ENCODE measurements around the gene DSC3.

GRCh38 chr18:31050635-31051034, 8.1 kb upstream of the DSC3 start:
- no peak for TF ChIP-seq CTCF (IDR thresholded peaks at IDR 0.05; ENCODE audit: poor library complexity)
- TF ChIP-seq EZH2phosphoT487 (IDR thresholded peaks at IDR 0.05; ENCODE audit: low read depth, severe bottlenecking, unreplicated experiment) = no peak
- no peak for TF ChIP-seq EZH2 (IDR thresholded peaks at IDR 0.05; ENCODE audit: borderline replicate concordance)

All from hepatocyte (in vitro differentiated cells).